ENCODE results near the gene GPC5.
"Not testable (repeated sequence)": the region's sequence is repeated elsewhere in the genome, so short reads cannot be mapped to it uniquely, and the experiment has no call there.

GPC5 gene

GRCh38 chr13:92735909-92736308 is 1337.5 kb downstream of the GPC5 start:
- DNase-seq (ENCODE audit: low read depth in 2 of 2): no peak

GRCh38 chr13:92739306-92739818 is 1340.9 kb downstream of the GPC5 start:
- DNase-seq (ENCODE audit: low read depth in 2 of 2): no peak

DNA sequence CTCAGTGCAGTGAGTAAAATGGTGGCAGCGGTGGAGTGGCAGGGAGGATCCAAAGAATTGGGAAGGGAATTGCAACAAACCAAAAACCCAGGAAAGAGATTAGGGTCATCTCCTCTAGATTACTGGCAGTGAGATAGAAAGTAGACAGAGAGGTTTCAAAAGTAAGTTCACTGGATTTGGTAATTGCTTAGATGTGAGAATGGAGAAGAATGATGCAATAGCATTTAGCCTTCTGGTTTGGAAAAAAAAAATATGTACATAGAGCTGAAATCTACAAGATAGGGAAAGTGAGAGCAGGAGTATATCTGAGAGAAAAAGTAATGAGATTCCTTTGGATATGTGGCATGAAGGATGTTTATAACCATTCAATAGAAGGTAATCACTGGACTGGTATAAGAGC is 1345.6 kb downstream of the GPC5 start:
- DNase-seq (ENCODE audit: low read depth in 2 of 2): no peak

DNA sequence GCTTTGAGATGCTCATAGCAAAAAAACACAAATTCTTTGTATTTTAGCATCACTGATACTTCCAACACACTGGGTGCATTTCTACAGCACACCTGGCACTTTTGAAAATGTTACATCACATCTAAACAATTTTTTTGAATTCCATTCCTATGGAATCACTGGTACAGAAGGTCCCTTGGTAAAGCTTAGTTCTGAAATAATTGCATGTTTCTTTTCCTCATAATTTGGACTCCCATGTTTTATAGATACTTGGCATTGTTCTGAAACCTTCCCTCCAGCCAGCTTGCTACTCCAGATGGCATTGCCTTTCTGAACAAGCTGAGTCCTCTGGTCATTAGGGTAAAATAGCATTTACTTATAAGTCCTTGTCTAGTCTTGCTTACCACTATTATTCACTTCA is 1346.8 kb downstream of the GPC5 start:
- no peak for DNase-seq (ENCODE audit: low read depth in 2 of 2)

- DNase-seq (ENCODE audit: low read depth in 2 of 2): not testable (repeated sequence)
Observed at GRCh38 chr13:92752705-92753104, 1354.3 kb downstream of the GPC5 start.

DNA sequence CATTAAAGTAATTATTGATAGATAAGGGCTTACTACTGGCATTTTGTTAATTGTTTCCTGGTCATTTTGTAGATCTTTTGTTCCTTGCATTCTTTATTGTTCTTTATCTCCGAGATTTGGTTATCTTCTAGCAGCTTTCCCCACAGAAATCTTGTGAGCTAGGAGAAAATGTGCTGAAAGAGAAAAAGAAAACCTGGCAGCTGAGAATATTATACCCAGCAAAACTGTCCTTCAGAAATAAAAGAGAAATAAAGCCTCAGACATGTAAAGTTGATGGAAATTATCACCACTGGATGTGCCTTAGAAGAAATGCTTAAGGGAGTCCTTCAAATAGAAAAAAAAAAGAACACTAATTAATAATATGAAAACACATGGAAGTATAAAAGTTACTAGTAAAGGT is 1363.3 kb downstream of the GPC5 start:
- DNase-seq (ENCODE audit: low read depth in 2 of 2): no peak

GRCh38 chr13:92767468-92767867 is 1369.0 kb downstream of the GPC5 start:
- DNase-seq (ENCODE audit: low read depth in 2 of 2): no peak

GRCh38 chr13:92768602-92769001 is 1370.2 kb downstream of the GPC5 start:
- DNase-seq (ENCODE audit: low read depth in 2 of 2): no peak

- DNase-seq (ENCODE audit: low read depth in 2 of 2): no peak
Observed at GRCh38 chr13:92769046-92769445, 1370.6 kb downstream of the GPC5 start.

DNA sequence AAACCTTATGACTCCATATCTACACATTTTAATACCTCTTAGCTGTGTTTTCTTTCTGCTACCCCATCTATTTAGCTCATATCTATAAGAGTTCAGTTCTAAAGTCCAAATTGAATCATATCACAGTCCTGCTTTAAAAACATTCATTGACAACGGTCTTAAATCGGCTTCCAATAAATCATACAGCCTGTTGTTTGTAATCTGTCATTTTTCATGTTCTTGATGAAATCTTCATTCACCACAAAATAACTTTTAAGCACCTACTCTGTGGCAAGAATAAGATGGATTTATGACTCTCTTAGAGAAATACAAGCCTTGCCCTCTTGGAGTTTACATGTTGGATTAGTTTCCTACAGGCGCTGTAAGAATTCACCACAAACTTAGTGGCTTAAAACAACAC is 1377.2 kb downstream of the GPC5 start:
- no peak for DNase-seq (ENCODE audit: low read depth in 2 of 2)

GRCh38 chr13:92781965-92782690 is 1383.7 kb downstream of the GPC5 start:
- DNase-seq (ENCODE audit: low read depth in 2 of 2): no peak

- no peak for DNase-seq (ENCODE audit: low read depth in 2 of 2)
Observed at GRCh38 chr13:92802776-92803175, 1404.4 kb downstream of the GPC5 start.

GRCh38 chr13:92804346-92804745 is 1405.9 kb downstream of the GPC5 start:
- no peak for DNase-seq (ENCODE audit: low read depth in 2 of 2)

- DNase-seq (ENCODE audit: low read depth in 2 of 2): no peak
Observed at GRCh38 chr13:92804926-92805325, 1406.5 kb downstream of the GPC5 start.

DNA sequence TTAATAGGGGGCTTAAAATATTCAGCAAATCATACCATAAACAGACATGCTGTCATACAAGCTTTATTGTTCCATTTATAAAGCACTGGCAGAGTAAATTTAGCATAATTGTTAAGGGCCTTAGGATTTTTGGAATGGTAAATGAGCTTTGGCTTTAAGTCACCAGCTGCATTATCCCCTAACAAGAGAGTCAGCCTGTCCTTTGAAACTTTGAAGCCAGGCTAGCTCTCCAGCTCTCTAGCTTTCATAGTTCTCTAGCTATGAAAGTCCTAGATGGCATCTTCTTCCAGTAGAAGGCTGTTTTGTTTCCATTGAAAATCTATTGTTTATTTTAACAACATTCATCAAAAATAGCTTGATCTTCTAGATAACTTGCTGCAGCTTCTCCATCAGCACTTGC is 1407.3 kb downstream of the GPC5 start:
- DNase-seq (ENCODE audit: low read depth in 2 of 2): no peak

- no peak for DNase-seq (ENCODE audit: low read depth in 2 of 2)
Observed at GRCh38 chr13:92806215-92806614, 1407.8 kb downstream of the GPC5 start.

DNA sequence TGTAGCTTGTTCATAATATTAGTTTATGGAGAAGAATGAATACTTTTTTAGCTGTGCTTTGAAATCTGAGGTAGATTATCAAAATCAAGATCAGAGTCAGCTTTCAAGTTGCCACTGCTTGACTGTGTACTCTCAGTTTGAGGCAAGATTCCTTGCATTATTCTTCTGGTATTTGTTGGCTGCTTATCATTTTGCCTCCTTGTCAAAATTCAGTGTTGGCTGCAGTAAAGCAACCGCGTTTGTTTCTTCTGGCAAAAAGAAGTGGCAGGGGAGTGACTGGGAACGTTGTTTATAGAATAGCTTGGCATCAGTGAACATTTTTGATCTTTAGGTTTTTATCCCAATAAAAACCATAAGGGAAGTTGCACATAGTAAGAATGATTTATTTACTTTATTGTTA is 1408.9 kb downstream of the GPC5 start:
- DNase-seq (ENCODE audit: low read depth in 2 of 2): no peak

DNA sequence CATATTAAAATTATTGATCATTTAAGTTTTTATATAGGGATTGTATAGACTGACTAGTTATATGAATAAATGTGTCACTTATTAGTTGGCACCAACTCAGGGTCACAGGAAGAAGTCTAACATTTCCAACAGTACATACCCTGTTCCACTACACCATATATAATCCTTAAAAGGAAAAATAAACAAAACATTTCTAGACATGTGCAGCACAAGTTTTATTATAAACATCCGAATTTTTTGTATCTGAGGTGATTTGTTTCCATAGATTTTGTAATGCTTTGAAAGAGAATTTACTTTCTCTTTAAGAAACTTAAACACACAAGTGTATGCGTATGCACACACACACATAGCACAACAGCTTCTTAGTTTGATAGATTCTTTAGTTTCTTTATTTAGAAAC is 1409.5 kb downstream of the GPC5 start:
- no peak for DNase-seq (ENCODE audit: low read depth in 2 of 2)

DNA sequence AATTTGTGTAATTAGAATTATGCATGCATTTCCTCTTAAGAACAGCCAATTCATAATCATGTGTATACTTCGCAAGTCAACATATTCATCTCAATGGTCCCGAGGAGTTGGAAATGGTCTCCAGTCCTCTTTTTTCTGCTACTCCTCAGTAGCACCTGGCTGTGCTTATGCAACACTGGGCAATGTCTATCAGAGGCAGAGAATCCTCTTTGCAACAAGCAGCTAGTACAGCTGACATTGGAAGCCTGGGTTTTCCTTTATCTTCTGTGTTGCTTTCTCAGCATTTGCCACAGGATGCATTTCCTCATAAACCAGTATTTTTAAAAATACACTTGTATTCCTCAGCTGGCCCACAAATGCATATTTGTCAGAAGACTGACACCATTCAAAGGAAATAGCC is 1422.9 kb downstream of the GPC5 start:
- no peak for DNase-seq (ENCODE audit: low read depth in 2 of 2)

DNA sequence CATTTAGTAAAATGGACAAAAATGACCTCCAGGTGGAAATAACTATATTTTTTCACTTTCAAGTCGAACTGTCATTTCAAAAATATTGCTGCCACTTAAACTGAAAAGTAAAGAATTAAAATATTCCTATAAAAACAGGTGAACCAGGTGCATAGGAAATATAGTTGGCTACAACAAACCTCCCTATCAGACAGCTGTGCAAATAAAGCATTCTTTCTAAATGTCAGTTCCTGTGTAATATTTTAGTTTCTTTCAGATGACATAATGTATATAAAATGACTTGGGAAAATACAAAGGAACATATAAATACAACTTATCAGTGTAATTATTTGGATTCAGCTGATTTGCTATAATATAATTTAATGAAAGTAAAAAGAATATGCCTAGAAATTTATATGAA is 1424.6 kb downstream of the GPC5 start:
- no peak for DNase-seq (ENCODE audit: low read depth in 2 of 2)

DNA sequence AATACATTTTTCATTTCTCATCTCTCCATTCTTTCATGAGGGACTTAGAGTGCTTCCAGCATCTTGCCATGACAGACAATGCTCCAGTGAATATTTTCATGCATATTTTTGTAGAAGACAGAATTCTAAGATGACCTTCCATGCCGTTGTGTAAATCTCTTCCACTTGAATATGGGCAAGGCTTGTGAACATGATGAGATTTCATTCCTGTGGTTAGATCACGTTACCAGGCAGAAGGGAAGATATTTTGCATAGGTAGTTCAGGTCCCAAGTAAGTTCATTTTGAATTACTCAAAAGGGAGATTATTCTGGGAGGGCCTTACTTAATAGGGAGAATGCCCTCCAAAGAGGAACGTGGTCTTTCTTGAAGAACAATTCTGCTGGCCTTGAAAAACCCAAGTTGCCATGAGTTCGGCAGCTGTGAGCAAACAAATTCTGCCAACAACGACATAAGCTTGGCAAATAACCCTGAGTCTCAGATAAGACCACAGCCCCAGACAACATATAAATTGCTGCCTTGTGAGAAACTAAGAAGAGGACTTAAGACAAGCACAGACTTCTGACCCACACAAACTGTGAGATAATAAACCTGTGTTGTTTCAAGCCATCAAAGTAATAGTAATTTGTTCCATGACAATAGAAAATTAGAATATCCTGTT is 1427.6 kb downstream of the GPC5 start:
- DNase-seq (ENCODE audit: low read depth in 2 of 2): no peak

DNA sequence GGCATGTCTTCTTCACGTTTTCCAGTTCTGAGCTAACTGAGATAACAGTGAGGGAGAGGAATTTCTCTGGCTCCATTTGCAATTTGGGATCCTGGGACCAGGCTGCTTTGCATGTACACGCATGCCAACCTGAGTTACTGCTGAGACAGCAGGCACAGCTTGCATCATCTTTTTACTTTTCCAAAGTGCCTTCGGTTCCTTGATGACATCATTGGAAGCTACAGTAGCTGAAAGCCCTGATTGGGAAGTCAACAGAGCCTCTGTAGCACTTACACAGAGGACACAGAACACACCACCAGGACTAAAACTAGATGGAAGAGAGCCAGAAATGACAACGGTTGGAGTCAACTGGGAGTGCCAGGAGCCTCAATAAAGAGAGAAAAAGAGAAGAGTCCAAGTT is 1429.1 kb downstream of the GPC5 start:
- no peak for DNase-seq (ENCODE audit: low read depth in 2 of 2)

DNA sequence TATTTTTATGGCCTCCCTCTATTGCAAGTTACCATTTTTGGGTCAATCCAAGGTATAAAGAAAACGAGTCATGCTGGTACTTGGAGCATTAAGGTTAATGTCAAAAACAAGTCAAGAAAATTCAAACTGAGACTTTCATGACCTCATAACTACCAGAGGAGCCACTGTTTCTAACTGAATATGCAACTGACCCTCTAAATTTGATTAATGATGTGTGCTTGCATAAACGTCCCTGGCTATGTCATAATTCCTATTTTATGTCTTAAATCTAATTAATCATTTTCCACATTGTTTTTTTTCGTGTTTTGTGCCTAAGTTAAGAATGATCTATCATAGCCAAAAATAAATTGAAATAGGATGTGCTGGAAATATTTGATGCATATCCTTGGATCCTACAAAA is 1431.5 kb downstream of the GPC5 start:
- DNase-seq (ENCODE audit: low read depth in 2 of 2): no peak

GRCh38 chr13:92830821-92831220 is 1432.4 kb downstream of the GPC5 start:
- DNase-seq (ENCODE audit: low read depth in 2 of 2): no peak
